Measurements from ENCODE around the gene UTRN. TPM values are rescaled to one million over a fixed set of nuclear protein-coding genes. Genes with fewer than 3 reads are reported as not detected.

Gene UTRN
- total and polyA plus RNA-seq, 2 experiments from 2014 or later: 53.9 to 121 TPM

- TF ChIP-seq CTCF (conservative IDR thresholded peaks at IDR 0.05; ENCODE audit: low read depth in 2 of 2): no peak
- no peak for TF ChIP-seq CREB1 (CRISPR knock-in tag; IDR thresholded peaks at IDR 0.05; ENCODE audit: low read depth)
Measured at GRCh38 chr6:144321839-144322591, 36.9 kb downstream of the UTRN start (continued).

GRCh38 chr6:144325232-144325631, 40.1 kb downstream of the UTRN start:
- H3K4me1 Mint-ChIP-seq: peaks cover 78% of the 10 kb centered on the region
- H3K4me2 ChIP-seq: peak overlapping the region; percentile 60
- no peaks in the 10 kb centered on the region for H3K36me3 Mint-ChIP-seq (ENCODE audit: low read depth)
- no peak overlapping the region for H3K4me3 ChIP-seq
- H3K27me3 Mint-ChIP-seq (ENCODE audit: insufficient read depth, low read depth, poor library complexity): peaks cover 6% of the 10 kb centered on the region
- H3K27ac ChIP-seq (ENCODE audit: low read depth): 0 out of 2 replicates have a peak overlapping the region, but pooled peaks have one; percentile 24
- H4K20me1 ChIP-seq (replicated peaks; ENCODE audit: insufficient read depth): no peaks in the 10 kb centered on the region
- TF ChIP-seq JUNB (IDR thresholded peaks at IDR 0.05; ENCODE audit: unreplicated experiment): no peak
- peaks cover 26% of the 10 kb centered on the region; the same call in 1 of the 2 replicates for H3K79me2 ChIP-seq (replicated peaks; ENCODE audit: insufficient read depth)
- no peaks in the 10 kb centered on the region for H3K27me3 ChIP-seq (ENCODE audit: insufficient read depth)
- H3K4me3 Mint-ChIP-seq: no peak overlapping the region
- no peak for ATAC-seq
- no peak overlapping the region for H2AFZ ChIP-seq
- DNase-seq (ENCODE audit: low spot score): no peak
- no peaks in the 10 kb centered on the region for H3K36me3 ChIP-seq (ENCODE audit: insufficient read depth)
- no peaks in the 10 kb centered on the region for H3F3A ChIP-seq (replicated peaks; ENCODE audit: low read depth)
- H3K27ac Mint-ChIP-seq: no peak overlapping the region
- H3K9me3 Mint-ChIP-seq: no peaks in the 10 kb centered on the region
- H3K9me2 ChIP-seq (ENCODE audit: insufficient read depth): no peaks in the 10 kb centered on the region
- H3K4me1 ChIP-seq (ENCODE audit: insufficient read depth): peaks cover 84% of the 10 kb centered on the region

- Mint-ChIP-seq H3K4me3 (no peak overlapping the region), H3K36me3 (ENCODE audit: low read depth) (no peaks in the 10 kb centered on the region), H3K4me1 (peaks cover 79% of the 10 kb centered on the region), H3K9me3 (no peaks in the 10 kb centered on the region), H3K27me3 (ENCODE audit: insufficient read depth, low read depth, poor library complexity) (peaks cover 10% of the 10 kb centered on the region), H3K27ac (no peak overlapping the region)
- no peaks in the 10 kb centered on the region for H3K36me3 ChIP-seq (ENCODE audit: insufficient read depth)
- peak overlapping the region; percentile 34; the same call in 1 of the 2 replicates for H3K4me2 ChIP-seq
- no peaks in the 10 kb centered on the region for H3F3A ChIP-seq (replicated peaks; ENCODE audit: low read depth)
- ATAC-seq (no peak), DNase-seq (ENCODE audit: low spot score) (no peak)
- H3K4me3 ChIP-seq: no peak overlapping the region
- no peaks in the 10 kb centered on the region for H4K20me1 ChIP-seq (replicated peaks; ENCODE audit: insufficient read depth)
- H3K27me3 ChIP-seq (ENCODE audit: insufficient read depth): no peaks in the 10 kb centered on the region
- H3K9me2 ChIP-seq (ENCODE audit: insufficient read depth): no peaks in the 10 kb centered on the region
- peaks cover 82% of the 10 kb centered on the region for H3K4me1 ChIP-seq (ENCODE audit: insufficient read depth)
- H3K27ac ChIP-seq (ENCODE audit: low read depth): no peak overlapping the region
- peaks cover 23% of the 10 kb centered on the region; the same call in 1 of the 2 replicates for H3K79me2 ChIP-seq (replicated peaks; ENCODE audit: insufficient read depth)
- H2AFZ ChIP-seq: no peak overlapping the region
- no peak for TF ChIP-seq NANOG (IDR thresholded peaks at IDR 0.05; ENCODE audit: borderline replicate concordance)
- TF ChIP-seq STAT1 (IDR thresholded peaks at IDR 0.05; ENCODE audit: unreplicated experiment): no peak
- no peak for TF ChIP-seq JUNB (IDR thresholded peaks at IDR 0.05; ENCODE audit: unreplicated experiment)
- no peak for TF ChIP-seq ZNF114 (CRISPR knock-in tag; IDR thresholded peaks at IDR 0.05)
- TF ChIP-seq ZNF462 (CRISPR knock-in tag; IDR thresholded peaks at IDR 0.05): no peak
- no peak for TF ChIP-seq EZH2 (IDR thresholded peaks at IDR 0.05; ENCODE audit: low read depth, unreplicated experiment)
- no peak for TF ChIP-seq POLR2AphosphoS5 (IDR thresholded peaks at IDR 0.05; ENCODE audit: low read depth)
- no peak for TF ChIP-seq ZNF331 (CRISPR knock-in tag; IDR thresholded peaks at IDR 0.05; ENCODE audit: low read depth)
- no peak for TF ChIP-seq EZH2phosphoT487 (IDR thresholded peaks at IDR 0.05; ENCODE audit: unreplicated experiment)
Measured at GRCh38 chr6:144326393-144326792, 41.3 kb downstream of the UTRN start.

All from GM23338 (cell line).